ENCODE measurements around the gene TPST2.
"Not testable (repeated sequence)": the region's sequence is repeated elsewhere in the genome, so short reads cannot be mapped to it uniquely, and the experiment has no call there.

The TPST2 gene

GRCh38 chr22:26589845-26590736 lies at the start of gene TPST2:
Gene TPST2 (minus strand): TSS chr22:26590132. CDS start chr22:26541630, 48,502 bp downstream.
- DNase-seq: peak; percentile 91

DNA sequence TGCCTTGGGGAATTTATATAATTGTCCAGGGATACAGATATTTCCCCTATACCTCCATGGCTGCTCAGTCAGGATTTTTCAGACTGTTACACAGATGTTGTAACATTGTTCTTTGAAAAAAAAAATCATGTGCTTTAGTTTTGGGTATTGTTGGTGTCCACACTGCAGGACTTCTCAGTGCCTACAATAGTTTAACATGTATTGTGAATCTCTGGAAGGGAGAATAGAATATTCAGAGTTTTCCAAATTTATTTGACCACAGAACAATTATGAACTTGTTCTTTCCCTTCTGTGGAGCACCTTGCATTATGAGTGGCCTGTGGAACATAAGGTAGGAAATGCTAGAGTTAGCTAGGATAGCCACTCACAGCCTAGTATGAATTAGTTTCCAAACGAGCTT lies 46.4 kb upstream of the TPST2 start:
- no peak for DNase-seq

DNA sequence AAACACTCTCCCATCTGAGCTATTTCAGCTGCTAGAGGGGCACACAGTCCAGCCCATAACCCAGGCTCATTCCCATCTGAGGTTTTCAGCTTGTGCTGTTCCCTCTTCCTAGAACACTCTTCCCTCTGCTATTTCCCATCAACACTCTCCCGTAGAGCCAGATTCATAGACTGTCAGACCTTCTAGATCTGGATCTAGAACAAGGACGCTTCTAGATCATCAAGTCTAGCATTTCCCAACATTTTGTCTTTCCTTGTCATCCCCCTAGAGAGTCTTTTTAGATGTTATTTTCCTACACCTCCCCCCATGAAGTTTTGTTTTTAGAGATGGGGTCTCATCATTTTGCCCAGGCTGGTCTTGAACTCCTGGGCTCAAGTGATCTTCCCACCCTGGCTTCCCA lies 45.2 kb upstream of the TPST2 start:
- DNase-seq: no peak

GRCh38 chr22:26634189-26634588 lies 44.3 kb upstream of the TPST2 start:
- DNase-seq: no peak

- no peak for DNase-seq
These were observed 42.7 kb upstream of the TPST2 start for GRCh38 chr22:26632422-26633155.

- DNase-seq: no peak
These were observed 41.4 kb upstream of the TPST2 start for GRCh38 chr22:26631282-26631681.

DNA sequence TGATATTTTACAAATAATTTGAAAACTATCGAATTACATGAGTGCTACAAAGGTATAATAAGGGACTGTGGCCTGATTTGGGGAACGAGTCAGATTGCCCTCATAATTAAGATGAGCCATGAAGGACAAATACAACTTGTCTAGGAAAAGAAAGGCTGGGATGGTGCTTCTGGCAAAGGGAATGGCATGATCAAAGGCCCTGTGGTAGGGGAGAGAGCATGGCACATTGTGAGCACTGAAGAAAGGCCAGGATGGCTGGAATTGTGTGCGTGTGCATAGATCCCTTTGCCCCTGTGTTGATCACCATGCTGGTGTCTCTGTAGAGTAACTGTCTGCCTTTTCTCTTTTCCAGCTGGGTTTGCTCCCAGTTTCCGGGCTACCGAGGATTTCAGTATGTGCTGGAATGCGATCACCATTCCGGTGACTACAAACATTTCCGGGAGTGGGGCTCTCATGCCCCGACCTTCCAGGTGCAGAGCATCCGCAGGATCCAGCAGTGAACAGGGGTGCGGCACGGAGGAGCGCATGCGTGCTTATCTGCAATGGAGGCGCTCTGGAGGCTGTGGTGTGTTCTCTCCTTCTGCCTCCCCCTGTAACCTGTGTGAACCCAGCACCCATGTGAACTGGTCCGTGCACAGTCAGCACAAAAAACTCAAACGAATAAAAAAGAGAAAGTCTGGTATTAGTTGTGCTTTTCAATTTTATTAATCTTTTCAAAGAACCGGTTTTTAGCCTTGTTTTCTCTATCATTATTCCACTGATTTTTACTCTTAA lies 40.2 kb upstream of the TPST2 start:
- DNase-seq: no peak

- no peak for DNase-seq
These were observed 34.9 kb upstream of the TPST2 start for GRCh38 chr22:26624803-26625202.

- no peak for DNase-seq
These were observed 34.1 kb upstream of the TPST2 start for GRCh38 chr22:26623984-26624383.

- DNase-seq: no peak
These were observed 31.7 kb upstream of the TPST2 start, which contains the start of gene CRYBA4 for GRCh38 chr22:26621663-26622062. Gene CRYBA4 (plus strand): TSS chr22:26621963. CDS start chr22:26622597, 634 bp downstream.

GRCh38 chr22:26620197-26620596 lies 30.3 kb upstream of the TPST2 start:
- DNase-seq: no peak

DNA sequence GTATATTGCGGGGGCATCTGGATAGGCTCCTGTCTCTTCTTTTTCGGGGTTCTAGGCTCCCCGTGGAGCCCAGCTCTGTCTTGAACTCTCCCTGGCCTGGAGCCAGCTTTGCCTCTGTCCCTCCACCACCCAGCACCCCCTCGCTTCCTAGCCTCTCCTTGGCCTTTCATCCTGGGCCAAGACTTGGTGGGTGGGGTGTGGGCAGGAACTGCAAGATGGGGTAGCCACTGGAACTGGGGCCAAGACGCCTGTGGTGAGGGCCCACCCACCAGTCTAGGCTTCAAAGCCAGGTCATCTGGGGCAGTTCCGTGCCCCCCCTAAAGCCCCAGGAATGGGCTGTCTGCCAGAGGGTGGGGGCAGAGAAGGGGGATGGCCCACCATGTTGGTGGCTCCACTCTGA lies 29.6 kb upstream of the TPST2 start:
- no peak for DNase-seq

DNA sequence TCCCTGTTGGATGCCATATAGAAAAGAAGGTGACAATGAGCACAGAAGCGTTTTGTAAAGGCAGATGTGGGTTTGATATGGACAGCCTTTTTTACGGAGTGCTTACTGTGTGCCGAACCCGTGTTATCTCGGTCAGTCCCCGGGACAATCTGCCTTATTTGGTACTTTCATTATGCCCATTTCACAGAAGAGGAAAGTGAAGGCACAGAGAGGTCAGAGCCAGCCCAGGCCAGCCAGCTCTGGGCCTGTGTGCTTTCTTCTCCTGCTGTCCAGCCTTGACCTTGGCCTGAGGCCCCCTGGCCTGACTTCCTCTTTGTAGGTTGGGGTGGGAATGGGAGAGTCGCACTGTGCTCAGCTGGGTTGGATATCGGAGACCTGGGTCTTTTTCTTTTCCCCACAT lies 28.5 kb upstream of the TPST2 start:
- no peak for DNase-seq

- no peak for DNase-seq
These were observed 27.6 kb upstream of the TPST2 start, which contains the start of gene CRYBB1 for GRCh38 chr22:26617271-26618199. Gene CRYBB1 (minus strand): TSS chr22:26618027. CDS start chr22:26616319, 1,708 bp downstream.

GRCh38 chr22:26616650-26617049 lies 26.7 kb upstream of the TPST2 start:
- no peak for DNase-seq

GRCh38 chr22:26615830-26616435 lies 26.0 kb upstream of the TPST2 start:
- no peak for DNase-seq

DNA sequence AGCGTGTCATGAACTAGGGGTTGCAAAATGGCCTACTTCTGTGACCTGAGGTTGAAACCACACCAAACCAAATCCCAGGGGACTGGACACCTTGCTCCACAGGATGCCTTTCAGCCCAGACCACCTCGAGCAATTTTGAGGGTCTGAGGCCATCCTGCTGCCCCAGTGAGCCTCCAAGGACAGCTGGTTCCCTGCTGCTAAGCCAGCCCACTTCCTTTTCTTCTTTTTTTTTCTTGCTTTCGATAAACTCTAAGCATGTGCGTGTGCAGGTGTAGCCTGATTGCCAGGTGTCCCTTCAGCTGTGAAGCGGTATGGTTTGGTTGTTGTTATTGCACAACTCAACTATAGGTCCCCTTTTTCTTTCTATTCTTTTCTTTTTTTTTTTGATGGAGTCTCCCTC lies 25.2 kb upstream of the TPST2 start:
- DNase-seq: no peak

DNA sequence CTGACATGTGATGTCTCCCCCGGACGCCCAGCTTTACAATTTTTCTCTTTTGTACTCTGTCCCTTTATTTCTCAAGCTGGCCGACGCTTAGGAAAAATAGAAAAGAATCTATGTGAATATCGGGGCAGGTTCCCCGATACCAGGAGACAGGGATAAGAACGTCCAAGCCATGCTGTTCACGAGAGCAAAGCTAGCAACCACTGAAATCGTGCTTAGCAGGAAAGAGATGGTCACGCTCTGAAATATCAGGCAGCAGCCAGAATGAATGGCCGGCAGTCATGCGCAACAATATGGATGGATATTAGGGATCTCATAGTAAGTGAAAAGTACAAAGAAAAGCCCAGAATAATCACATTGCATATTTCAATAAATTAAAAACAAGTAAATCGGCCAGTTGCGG lies 24.4 kb upstream of the TPST2 start:
- no peak for DNase-seq

GRCh38 chr22:26613753-26614152 lies 23.8 kb upstream of the TPST2 start:
- not testable (repeated sequence) for DNase-seq

DNA sequence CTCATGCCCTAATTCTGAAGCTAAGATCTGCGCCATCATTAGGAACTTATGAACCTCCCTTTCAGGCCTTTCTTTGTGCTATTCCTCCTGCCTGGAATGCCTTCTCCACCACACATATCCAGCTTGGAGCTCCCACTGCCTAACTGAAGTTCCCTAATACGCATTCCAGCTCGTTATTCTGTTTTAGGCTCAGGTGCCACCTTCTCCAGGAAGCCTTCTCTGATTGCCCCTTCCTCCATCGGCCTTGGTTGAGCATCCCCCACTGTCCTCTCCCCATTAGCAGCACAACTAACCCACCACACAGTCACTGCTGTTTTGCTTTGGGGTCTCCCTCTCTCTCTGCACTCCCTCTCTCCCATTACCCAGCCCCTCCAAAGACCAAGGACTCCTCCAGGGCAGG lies 22.7 kb upstream of the TPST2 start:
- no peak for DNase-seq

GRCh38 chr22:26610996-26611395 lies 21.1 kb upstream of the TPST2 start:
- no peak for DNase-seq

Measured in eye (tissue), 1 donor.